GM19328 (cell line): Measurements from ENCODE around the gene CDH23.

Experiments
- ATAC-seq: cut with Tn5 transposase; IDR thresholded peaks from one replicate; pipeline ENCODE4 v1.9.1; 2021; ENCODE audit warnings: mild to moderate bottlenecking, moderate library complexity; ENCODE audit not compliant: unreplicated experiment

Gene CDH23

DNA sequence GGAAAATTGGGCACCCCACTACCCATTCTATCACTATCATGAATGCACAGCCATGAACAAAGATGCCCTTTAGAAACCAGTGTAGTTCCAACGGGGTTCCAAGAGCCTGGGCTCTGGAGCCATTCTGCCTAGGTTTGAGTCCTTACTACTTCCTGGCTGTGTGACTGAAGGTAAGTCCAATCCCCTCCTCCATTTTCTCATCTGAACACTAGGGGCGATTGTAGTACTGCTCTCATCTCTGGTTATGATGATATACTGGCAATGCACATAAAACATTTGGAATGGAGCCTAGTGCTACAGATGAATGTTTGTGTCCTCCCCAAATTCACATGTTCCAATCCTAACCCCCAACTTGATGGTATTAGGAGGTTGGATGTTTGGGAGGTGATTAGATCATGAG, 28.1 kb upstream of the CDH23 start:
- ATAC-seq = no peak

DNA sequence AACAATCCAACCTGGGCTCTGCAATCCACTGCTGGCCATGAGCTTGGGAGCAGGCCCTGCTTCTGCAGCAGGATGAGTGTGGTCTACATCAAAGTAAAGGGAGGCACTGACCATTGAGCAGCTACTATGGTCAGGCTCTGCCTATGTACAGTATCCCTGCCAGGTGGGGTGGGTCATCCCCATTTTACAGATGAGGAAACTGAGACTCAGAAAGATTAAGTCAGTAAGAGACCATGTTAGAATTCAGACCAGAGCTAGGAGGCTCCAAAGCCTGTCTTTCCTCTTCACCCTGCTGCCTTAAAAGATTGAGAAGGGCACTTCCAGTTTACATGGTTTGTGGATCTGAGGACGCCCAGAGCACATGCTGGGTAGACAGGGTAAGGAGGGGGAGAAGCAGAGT, 27.1 kb upstream of the CDH23 start:
- no peak for ATAC-seq

DNA sequence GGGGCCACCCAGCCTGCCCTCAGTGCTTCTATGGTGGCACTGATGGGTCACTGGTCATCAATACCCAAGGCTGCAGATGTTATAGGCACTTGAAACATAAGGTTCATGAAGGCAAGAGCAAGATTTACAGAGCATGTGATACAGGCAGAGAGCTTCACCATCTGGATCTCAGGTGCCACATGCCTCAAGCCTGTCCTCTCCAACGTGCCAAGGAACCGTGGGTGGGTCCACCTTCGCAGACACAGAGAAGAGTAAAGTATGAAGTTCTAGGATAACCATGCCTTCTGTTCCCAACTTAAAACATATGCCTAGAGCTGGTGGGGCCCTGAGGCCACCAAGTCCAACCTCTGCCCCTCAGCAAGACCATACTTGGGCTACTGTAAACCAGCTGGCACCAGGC, 26.7 kb upstream of the CDH23 start:
- no peak for ATAC-seq

DNA sequence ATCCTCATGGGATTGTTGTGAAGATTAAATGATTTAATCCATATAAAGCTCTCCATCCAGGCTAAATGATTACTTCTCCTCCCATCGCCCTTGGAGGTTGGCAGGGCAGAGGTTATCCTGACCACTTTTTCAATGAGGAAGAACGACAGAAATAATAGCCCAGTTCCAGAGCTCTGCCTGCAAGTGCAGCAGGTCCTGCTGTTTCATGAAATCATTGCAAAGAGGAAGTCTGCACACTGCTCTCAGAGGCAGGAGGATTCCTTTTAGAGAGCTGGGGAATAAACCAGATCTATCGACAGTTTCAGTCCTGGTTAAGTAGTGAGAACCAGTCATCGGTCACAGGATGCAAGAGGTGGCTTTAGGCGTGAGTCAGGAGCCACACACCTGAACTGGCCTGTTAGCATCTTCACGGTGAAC, 25.0 kb upstream of the CDH23 start:
- ATAC-seq = no peak

DNA sequence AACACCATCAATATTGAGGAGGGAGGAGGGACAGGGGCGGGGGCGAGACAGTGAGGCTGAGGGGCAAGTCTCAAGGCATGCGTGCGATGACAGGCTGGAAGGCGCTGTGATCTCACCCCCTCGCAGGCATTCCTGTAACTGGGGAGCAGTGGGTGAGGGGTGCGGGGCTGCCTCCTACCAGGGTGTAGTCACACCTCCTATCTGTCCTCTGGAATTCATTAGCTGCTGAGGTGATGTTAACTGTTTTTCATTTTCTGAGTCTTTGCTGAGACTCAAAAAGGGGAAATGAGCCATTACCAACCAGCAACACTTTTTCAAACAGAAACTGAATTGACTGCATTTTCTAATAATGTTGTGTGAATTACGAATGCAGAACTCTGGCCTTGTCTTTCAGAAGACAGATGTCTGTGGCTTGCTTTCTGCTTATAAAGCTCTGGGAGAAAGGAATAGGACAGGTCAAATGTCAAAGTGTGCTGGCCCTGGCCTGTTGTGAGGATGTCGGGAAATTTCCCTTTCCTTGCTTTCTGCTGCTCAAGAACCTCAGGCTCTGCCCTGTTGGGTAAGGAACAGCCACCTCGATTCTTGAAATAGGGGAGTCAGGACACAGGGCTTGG, 23.7 kb upstream of the CDH23 start:
- ATAC-seq = no peak

DNA sequence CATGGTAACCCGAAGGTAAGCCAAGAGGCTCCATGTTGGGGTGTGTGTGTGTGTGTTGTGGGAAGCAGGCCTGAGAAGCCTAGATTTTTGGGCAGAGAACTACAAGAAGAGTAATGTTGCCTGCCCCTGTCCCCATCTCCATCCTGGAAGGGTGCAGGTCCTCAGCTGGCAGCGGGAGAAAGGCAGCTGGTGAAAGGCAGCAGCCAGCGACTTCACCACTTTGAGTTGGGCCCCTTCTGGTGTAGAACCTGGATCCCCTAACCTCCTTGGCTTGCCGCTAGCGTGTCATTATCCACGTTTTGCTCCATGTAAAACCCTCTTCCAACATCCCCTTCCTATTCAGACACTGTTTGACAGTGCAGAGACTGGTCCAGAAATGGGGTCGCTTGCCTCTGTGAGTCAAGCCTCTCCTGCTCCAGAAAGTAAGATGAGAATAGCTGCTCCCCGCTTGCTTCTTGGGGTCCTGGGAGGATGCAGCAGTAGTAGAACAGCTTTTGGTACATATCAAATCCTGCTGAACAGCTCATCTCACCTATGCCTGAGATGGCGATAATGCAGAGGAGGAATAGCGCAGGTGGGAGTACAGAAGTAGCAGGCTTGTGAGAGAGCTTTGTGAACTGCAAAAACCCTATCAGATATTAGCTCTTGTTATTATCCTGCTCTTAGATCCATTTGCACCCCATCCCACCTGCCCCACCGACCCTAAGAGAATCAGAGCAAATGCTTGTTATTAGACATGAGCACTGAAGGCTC, 22.1 kb upstream of the CDH23 start:
- no peak for ATAC-seq

DNA sequence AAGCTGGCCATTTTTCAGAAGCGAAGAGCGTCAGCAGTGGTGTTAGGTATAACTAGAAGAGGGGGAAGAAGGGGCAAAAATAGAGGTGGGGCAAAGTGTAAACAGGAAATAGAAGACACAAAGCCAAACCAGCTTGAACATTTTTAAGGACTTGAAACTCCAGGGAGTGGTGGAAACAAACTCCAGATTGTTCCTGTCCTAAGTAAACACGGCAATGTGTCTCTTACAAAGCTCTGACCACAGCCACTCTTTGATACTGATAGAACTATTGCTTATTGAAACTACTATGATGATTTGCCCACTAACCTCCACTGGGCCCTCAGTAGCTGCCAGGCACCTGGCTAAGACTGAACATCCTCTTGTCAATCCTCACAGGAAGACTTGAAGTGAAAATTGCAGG, 20.8 kb upstream of the CDH23 start:
- ATAC-seq = no peak

DNA sequence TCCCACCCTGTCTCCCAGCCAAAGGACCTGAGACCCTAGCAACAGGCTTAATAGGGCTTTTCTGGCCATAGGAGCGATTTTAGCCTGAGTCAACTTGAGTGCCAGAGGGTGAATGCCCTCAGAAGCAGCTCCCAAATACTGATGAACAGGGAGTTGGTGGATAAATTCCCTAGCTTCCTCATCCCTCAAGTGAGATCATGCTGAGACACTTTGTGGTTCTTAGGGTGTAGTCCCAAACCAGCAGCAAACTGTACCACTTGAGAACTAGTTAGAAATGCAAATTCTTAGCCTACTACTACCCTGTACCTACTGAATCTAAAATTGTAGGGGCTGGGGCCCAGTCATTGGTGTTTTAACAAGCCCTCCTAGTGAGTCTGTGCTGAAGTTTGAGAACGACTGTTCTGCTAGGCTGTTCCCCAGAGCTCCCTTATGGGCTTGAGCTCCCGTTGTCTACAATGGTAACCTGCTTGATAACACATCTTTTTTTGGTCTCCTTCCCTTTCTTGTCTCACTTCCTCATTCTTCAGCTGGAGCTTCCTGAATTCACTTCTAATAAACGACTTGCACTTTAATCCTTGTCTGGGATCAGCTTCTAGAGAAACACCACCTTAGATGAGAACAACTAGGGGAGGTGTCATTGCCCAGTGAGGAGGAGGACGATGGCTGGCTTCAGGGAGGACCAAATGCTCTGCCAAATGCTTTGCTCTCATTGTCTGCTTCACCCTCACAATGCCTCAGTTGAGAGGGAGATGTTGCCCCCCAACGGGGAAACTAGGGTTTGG, 18.2 kb upstream of the CDH23 start:
- no peak for ATAC-seq

DNA sequence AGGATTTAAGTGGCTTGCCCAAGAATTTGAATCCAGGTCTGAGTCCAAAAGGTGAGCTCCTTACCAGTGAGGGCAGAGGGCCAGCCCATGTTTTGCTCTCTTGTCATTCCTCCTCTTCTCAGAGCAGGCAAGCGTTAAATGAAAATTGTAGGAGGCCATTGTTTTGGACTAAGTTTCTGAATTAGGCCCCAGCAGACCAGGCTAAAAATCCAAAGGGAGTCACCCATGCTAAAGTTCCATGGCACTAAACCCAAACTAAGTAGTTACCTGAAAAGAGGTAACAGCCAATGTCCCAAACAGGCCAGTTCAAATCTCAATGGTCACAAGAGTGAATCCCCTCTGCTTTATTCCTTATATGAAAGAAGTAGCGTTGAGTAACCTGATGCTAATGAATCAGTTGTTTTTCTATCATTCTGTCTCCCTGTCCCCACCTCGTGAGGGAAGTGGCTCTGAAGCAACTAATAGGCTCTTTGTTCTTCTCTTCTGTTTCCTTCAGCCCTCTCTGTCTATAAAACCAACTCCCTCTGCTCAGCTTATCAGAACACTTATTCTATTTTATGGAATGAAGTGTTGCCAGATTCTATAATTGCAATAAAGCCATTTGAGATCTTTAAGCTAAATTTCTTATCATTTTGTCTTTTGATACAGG, 17.5 kb upstream of the CDH23 start:
- no peak for ATAC-seq

DNA sequence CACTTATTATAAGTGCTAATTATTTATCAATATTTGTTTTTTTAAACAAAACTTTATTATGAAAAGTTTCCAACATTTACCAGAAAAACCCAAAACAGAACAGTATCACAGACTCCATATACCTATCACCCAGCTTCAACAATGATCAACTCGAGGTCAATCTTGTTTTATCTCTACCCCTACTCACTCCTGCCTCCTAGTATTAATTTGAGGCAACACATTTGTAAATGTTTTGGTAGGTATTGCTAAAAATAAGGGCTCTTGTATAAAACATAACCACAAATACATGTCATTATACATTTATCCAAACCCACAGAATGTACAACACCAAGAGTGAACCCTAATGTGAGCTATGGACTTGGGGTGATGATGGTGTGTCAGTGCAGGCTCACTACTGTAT, 15.9 kb upstream of the CDH23 start:
- no peak for ATAC-seq

DNA sequence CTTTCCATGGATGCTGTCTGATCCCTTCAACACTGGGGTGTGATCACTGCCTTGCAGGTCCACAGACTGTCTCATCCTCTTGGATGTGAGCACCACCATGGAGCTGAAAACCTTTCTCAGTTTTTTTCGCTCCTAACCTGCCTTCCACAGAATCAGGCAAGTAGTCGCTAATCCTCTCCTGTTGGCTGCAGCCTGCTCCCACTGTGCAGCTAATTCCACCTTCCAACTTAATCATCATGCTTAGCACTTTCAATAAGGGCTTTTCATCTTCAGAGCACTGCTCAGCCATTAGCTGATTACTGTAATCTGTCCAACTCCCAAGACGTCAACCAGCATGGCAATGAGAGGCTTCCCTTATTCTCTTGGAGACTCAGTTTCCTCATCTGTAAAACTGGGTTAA, 15.1 kb upstream of the CDH23 start:
- ATAC-seq = no peak

DNA sequence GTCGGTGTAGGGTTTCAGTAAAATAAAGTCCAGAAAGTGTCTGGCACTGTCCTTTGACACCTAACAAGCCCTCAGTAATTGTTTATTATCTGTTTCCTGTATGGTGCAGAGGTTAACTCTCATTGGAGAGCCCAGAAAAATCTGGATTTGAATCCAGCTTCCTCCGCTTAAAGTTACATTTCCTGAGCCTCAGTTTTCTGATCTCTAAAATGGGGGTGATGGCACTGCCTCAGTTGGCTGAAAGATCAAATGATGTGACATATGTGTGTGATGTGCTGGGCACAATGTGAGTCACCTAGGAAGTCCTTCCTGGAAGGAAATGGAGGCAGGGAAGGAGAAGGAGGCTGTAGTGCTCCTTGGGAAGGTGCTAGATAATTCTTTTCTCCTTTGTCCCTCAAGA, 14.7 kb upstream of the CDH23 start:
- no peak for ATAC-seq

DNA sequence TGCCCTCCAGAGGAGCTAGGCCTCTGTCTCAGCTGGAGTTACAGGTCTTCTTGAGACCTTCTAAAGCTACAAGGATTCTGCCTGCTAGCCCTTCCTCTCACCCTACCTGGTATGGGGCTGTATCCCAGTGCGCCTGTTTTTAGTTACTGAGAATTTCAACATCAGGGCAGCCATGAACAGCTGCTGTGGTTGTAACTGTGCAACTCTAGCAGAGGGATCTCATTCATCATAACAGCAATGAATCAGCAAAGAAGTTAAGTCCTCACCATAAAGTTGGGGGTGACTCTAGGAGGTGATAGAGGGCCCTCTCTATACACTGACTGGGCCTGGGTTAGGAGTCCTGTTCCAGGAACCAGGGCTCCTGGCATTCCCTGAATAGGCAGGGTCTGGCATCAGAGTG, 14.0 kb upstream of the CDH23 start:
- ATAC-seq = no peak

DNA sequence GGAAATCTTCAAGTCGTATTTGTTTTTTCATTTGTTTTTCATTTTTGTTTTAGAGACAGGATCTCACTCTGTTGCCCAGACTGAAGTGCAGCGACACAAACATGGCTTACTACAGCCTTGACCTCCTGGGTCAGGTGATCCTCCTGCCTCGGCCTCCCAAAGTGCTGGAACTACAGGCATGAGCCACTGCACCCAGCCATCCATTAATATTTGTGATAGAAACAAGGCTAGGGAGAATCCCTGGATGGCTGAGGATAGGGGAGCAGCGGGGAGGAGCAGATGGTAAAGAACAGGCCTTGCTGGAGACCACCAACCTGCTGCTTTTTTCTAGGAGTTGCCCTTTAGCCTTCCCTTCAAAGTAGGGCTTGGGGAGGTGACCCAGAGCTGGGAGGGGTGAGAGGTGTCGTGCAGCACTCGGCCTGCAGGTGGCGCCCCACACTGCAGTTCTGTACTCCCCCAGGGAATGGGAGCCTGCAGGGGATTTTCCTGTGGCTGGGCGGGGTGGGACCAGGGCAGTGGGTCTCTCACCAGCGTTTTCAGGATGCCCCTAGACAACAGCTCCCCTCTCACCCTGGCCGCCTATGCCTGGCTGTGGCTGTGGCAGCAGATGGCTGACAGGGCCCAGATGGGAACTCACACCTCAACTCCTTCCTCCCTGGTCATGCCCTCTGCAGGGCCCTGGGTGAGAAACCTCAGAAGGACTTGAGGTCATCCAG, 12.6 kb upstream of the CDH23 start:
- no peak for ATAC-seq

DNA sequence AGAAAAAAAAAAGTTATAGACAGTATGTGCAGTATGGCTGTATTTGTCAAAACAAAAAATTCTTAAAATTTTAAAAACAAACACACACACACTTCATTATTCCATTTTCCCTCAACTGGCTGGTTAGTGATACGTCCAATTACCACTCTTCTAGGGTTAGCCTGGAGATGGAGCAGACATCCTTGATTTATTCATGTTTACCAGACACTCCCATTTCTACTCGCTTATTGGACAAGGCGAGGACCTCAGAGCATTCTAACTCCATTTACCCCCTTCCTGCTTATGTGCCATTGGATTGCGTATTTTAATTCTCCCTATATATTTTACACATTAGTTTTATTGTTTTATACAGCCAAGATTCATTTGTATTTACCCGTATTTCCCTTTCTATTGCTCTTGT, 8.5 kb upstream of the CDH23 start:
- no peak for ATAC-seq

DNA sequence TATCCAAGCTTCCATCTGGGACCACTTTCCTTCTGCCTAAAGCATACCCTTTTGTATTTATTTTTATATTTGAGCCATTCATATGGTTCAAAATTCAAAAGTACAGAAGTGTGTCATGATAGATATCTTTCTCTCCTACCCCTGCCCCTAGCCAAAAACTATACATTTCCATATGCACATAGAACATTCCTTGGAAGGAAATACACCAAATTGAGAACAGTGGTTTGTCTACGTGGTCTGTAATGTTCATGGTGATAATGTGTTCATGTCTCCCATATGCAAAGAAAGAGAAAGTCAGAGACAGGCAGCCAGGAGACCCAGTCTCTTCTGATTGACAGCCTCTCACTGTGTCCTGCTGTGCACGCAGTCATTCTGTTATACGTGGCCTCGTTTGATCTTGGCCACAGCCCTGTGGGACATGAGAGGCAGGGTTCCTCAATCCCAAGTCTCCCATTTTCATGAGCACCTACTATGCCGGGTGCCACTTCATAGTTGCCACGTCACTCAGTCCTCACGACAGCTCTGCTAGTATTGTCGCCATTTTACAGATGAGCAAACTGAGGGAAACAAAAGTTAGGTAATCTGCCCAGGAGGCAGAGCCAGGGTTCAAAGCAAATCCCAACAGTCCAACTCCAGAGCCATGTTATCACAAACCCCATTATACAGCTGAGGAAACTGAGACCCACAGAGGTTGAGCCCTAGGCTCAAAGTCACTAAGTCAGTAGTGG, 8.0 kb upstream of the CDH23 start:
- ATAC-seq = no peak

DNA sequence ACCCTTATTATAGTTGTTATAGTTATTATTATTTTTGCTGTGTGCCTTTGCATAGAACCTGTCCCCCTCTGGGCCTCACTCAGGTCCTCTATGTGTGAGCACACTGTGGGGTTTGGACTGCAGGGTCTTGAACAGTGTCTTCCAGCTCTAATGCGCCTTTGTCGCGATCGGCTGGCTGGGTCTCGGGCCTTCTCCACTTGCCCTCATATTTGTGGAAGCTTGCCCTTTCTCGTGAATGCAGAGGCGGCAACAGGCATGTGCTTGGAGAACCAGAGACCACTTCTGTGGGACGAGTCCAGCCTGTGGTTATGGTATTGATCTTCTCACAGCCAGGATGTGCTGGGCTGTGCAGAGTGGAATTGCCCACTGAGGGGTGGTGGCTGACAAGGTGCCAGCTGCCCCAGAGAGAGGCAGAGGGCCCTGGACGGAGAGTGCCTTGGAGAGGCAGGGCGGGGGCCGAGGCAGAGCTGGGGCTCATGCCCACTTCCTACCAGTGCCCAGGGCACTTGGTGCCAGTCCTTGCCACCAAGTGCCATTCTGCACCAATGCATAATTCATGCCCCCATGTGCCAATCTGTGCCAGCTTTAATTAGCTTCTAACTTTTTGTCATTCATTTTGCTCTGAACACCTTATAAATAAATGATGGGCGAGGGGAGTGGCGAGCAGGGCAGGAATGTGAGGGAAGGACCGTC, 6.8 kb upstream of the CDH23 start:
- ATAC-seq = no peak

DNA sequence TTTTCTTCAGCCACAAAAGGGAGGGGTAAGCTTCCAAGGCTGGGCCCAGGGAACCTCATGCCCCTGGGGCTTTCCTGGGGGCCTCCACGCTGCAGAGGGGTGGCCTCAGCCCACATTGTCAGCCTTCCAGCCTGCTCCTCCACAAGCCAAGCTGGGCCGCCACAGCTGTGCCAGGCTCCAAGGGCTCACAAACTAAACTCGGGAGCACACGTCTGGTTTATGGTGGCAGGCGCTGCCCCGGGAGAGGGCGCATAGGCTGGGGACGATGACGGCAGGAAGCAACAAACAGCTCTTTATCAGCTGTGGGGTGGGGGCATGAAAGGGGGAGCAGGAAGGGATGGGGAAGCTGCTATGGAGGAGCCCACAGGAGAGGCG, 6.3 kb upstream of the CDH23 start:
- ATAC-seq = no peak

DNA sequence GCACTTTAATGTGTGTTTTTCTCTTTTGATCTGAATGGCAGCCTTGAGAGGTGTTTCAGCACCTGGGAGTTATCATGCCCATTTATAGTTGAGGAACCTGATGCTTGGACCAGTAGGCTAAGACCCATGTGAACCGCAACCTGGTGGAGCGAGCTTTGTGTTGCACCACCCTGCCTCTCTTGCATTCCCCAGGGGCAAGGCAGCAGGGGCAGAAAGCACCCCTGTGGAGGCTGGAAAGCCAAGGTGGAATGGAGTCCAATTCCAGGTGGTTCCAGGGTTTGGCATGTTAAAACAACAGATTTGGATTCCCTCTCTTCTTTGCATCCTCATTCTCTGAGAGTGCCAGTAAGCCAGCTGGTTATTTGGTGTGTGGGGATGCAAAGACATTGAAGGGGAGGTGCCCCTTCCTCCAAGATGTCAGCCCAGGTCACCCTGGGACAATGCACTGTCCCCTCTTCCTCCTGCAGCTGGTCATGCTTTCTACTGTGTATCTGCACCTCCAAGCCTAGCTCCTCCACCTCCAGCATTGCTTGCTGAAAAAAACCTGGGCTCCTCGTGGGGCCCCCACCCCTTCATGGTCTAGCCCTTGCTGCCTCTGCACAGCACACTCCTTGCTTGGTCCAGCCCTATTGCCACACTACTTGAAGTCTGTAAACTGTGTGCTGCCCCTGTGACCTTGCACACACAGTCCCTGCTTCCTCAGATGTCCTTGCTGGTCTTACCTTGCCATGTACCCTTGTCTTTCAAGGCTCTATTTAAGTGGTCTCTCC, 5.6 kb upstream of the CDH23 start:
- no peak for ATAC-seq
